Liver (tissue), 9 donors: ENCODE results near the gene OR3A2. TPM values are rescaled to one million over a fixed set of nuclear protein-coding genes. Genes with fewer than 3 reads are reported as not detected.
"Not testable (repeated sequence)": the region's sequence is repeated elsewhere in the genome, so short reads cannot be mapped to it uniquely, and the experiment has no call there.

Experiments used
- DNase-seq: peaks from one replicate; pipeline ENCODE4 v3.0.0-alpha.2; 2017; ENCODE audit warnings: low spot score
- H3K27ac ChIP-seq, 2 donors: one replicate each; pipeline ENCODE4 v1.7.0; 2013; ENCODE audit warnings: inconsistent platforms in 2 of 2, low read length in 2 of 2, control low read depth in 1 of 2, low read depth in 1 of 2, mild to moderate bottlenecking in 1 of 2
- H3K27me3 ChIP-seq, 4 donors: one replicate each; pipeline versions ENCODE4 v1.6.1 to v1.7.0; 2013; ENCODE audit warnings: low read length in 3 of 4, inconsistent platforms in 1 of 4, mild to moderate bottlenecking in 1 of 4, moderate library complexity in 1 of 4; ENCODE audit not compliant: control insufficient read depth in 4 of 4, insufficient read depth in 4 of 4
- H3K36me3 ChIP-seq, 4 donors: one replicate each; pipeline versions ENCODE4 v1.6.1 to v1.7.0; 2013; ENCODE audit warnings: low read length in 3 of 4, mild to moderate bottlenecking in 3 of 4, low read depth in 1 of 4, moderate library complexity in 1 of 4; ENCODE audit not compliant: control insufficient read depth in 4 of 4, insufficient read depth in 3 of 4
- H3K4me1 ChIP-seq, 4 donors: one replicate each; pipeline versions ENCODE4 v1.6.1 to v1.7.0; 2013; ENCODE audit warnings: low read length in 3 of 4, mild to moderate bottlenecking in 3 of 4, moderate library complexity in 1 of 4; ENCODE audit not compliant: control insufficient read depth in 4 of 4, insufficient read depth in 4 of 4
- H3K4me3 ChIP-seq, 3 donors: one replicate each; pipeline versions ENCODE4 v1.6.1 to v1.7.0; 2013; ENCODE audit warnings: low read length in 3 of 3, control low read depth in 1 of 3, low read depth in 1 of 3, mild to moderate bottlenecking in 1 of 3
- H3K9ac ChIP-seq, 2 donors: one replicate each; pipeline ENCODE4 v1.7.0; 2013; ENCODE audit warnings: low read length in 2 of 2, mild to moderate bottlenecking in 2 of 2, moderate library complexity in 2 of 2, control low read depth in 1 of 2, low read depth in 1 of 2
- H3K9me3 ChIP-seq, 4 donors: one replicate each; pipeline versions ENCODE4 v1.6.1 to v1.7.0; 2013; ENCODE audit warnings: low read length in 3 of 4; ENCODE audit not compliant: control insufficient read depth in 4 of 4
- ATF3 ChIP-seq: IDR thresholded peaks from 2 replicates; pipeline ENCODE4 v1.6.1; 2016; ENCODE audit warnings: antibody characterized with exemption
- CTCF ChIP-seq: fragments of 150-350 bp; IDR thresholded peaks from 2 replicates; pipeline ENCODE4 v1.5.1; 2017; ENCODE audit warnings: improper control_type of control experiment, low read depth, low read length; ENCODE audit not compliant: missing input control
- EGR1 ChIP-seq, 2 donors: IDR thresholded peaks; 2 replicates each; pipeline ENCODE4 v1.6.1; 2016 to 2018; ENCODE audit warnings: antibody characterized with exemption in 2 of 2, low read depth in 2 of 2
- FOXA1 ChIP-seq: IDR thresholded peaks from 2 replicates; pipeline ENCODE4 v1.6.1; 2016; ENCODE audit warnings: antibody characterized with exemption
- FOXA2 ChIP-seq: IDR thresholded peaks from 2 replicates; pipeline ENCODE4 v1.6.1; 2016; ENCODE audit warnings: antibody characterized with exemption
- GABPA ChIP-seq, 2 donors: IDR thresholded peaks in 1 of 2; conservative IDR thresholded peaks in 1 of 2; 2 replicates each; pipeline ENCODE4 v1.6.1; 2016; ENCODE audit warnings: antibody characterized with exemption in 2 of 2, mild to moderate bottlenecking in 1 of 2, moderate library complexity in 1 of 2
- HNF4A ChIP-seq, 2 donors: conservative IDR thresholded peaks; 2 replicates each; pipeline ENCODE4 v1.6.1; 2016; ENCODE audit warnings: antibody characterized with exemption in 2 of 2, mild to moderate bottlenecking in 2 of 2
- HNF4G ChIP-seq: IDR thresholded peaks from 2 replicates; pipeline ENCODE4 v1.6.1; 2016; ENCODE audit warnings: antibody characterized with exemption
- JUND ChIP-seq, 2 donors: IDR thresholded peaks; 2 replicates each; pipeline ENCODE4 v1.6.1; 2016; ENCODE audit warnings: antibody characterized with exemption in 2 of 2
- MAX ChIP-seq: IDR thresholded peaks from 2 replicates; pipeline ENCODE4 v1.6.1; 2016; ENCODE audit warnings: antibody characterized with exemption
- NR2F2 ChIP-seq: IDR thresholded peaks from 2 replicates; pipeline ENCODE4 v1.6.1; 2016; ENCODE audit warnings: antibody characterized with exemption
- RAD21 ChIP-seq, 2 donors: IDR thresholded peaks; 2 replicates each; pipeline ENCODE4 v1.6.1; 2016; ENCODE audit warnings: antibody characterized with exemption in 2 of 2, mild to moderate bottlenecking in 2 of 2
- REST ChIP-seq: IDR thresholded peaks from 2 replicates; pipeline ENCODE4 v1.6.1; 2016; ENCODE audit warnings: antibody characterized with exemption, mild to moderate bottlenecking
- SP1 ChIP-seq: IDR thresholded peaks from 2 replicates; pipeline ENCODE4 v1.6.1; 2018; ENCODE audit warnings: antibody characterized with exemption, mild to moderate bottlenecking
- TAF1 ChIP-seq: conservative IDR thresholded peaks from 2 replicates; pipeline ENCODE4 v1.6.1; 2016; ENCODE audit warnings: antibody characterized with exemption, mild to moderate bottlenecking
- YY1 ChIP-seq: IDR thresholded peaks from 2 replicates; pipeline ENCODE4 v1.6.1; 2016; ENCODE audit warnings: antibody characterized with exemption, mild to moderate bottlenecking
- ZBTB33 ChIP-seq: IDR thresholded peaks from 2 replicates; pipeline ENCODE4 v1.6.1; 2016; ENCODE audit warnings: antibody characterized with exemption
- WGBS: extraction: QIAGEN DNeasy Blood & Tissue Kit; methylation state at CpG from one replicate; pipeline ENCODE4 v1.1.7; 2013; 5-methylcytosine and 5-hydroxymethylcytosine counted together
- polyA plus RNA-seq, 2 donors: library from polyadenylated mRNA; stranded (reverse) in 1 of 2; unstranded in 1 of 2; fragments of 200-250 nt in 1 of 2; fragments of >200 nt in 1 of 2; fragmentation: Nextera tagmentation in 1 of 2; extraction: Ambion mirVana in 1 of 2; gene quantifications; one replicate each; pipeline versions ENCODE4 v1.2.1 to v1.2.3, GENCODE V29; 2013 to 2015
- total RNA-seq, 2 donors: library from RNA; depleted of rRNA; stranded (reverse); fragments of >200 nt; gene quantifications; one replicate each; pipeline ENCODE4 v1.2.3, GENCODE V29; 2014
- donor health status: healthy.
- donor health status: healthy.
- donor health status: healthy.
- donor health status: healthy.
- donor health status: healthy.

OR3A2 gene
- total and polyA plus RNA-seq, 4 donors, result not detected

DNA sequence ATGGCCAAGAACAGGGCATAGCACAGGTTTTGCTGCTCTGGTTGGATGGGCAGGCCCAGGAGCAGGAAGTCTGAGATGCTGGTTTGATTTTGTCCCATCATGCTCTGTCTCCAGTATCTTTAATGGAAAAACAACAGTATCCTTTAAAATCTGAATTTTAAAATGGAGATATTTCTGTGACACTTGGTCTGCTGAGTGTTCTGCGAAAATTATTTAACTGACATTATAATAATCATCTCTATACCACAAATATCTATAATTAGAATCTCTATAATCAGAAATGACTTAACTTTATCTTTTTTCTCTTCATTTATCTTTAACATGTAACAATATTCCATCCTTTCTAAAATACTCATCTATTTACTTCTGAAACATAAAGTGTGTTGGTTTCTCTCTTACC, 12.2 kb upstream of the OR3A2 start, which contains the start of gene OR1E1:
Gene OR1E1 (minus strand): TSS at position 101 of the 400 bp plus-strand sequence. CDS start 0 bp downstream, at position 101.
- no peak within 1 kb of the TSS for H3K27ac ChIP-seq
- no peak for DNase-seq
- H3K4me3 ChIP-seq, result no peak within 1 kb of the TSS
- TF ChIP-seq EGR1 (IDR thresholded peaks at IDR 0.05; ENCODE audit: low read depth in 2 of 2), result no peak
- no peak for TF ChIP-seq GABPA (IDR thresholded peaks at IDR 0.05 in 1 of 2, conservative IDR thresholded peaks at IDR 0.05 in 1 of 2)
- TF ChIP-seq NR2F2, result no peak
- no peak for TF ChIP-seq CTCF
- TF ChIP-seq ATF3, result no peak
- no peak for TF ChIP-seq HNF4A (conservative IDR thresholded peaks at IDR 0.05)
- no peak for TF ChIP-seq TAF1
- no peak for TF ChIP-seq JUND (IDR thresholded peaks at IDR 0.05)
- no peak for TF ChIP-seq FOXA1
- TF ChIP-seq SP1, result no peak
- no peak for TF ChIP-seq REST
- no peak for TF ChIP-seq YY1
- no peak for TF ChIP-seq MAX
- TF ChIP-seq ZBTB33, result no peak
- TF ChIP-seq HNF4G, result no peak
- TF ChIP-seq RAD21 (IDR thresholded peaks at IDR 0.05), result no peak
- no peak for TF ChIP-seq FOXA2
- H3K27me3 ChIP-seq, result no peaks in the 10 kb centered on the region
- H3K9me3 ChIP-seq, result no peaks in the 10 kb centered on the region
- no peak within 1 kb of the TSS for H3K9ac ChIP-seq
- 67% methylated on average over 1 of the region's 1 CpG for WGBS
- no peaks in the 10 kb centered on the region for H3K36me3 ChIP-seq
- H3K4me1 ChIP-seq, result no peaks in the 10 kb centered on the region

- 50% methylated on average over 7 of the region's 7 CpGs for WGBS
- not testable (repeated sequence) for H3K27me3 ChIP-seq, H3K4me3 ChIP-seq, DNase-seq, H3K4me1 ChIP-seq, H3K9me3 ChIP-seq, H3K9ac ChIP-seq, H3K36me3 ChIP-seq, H3K27ac ChIP-seq
- peak; percentile 78 for TF ChIP-seq REST
These were observed 11.7 kb upstream of the OR3A2 start for GRCh38 chr17:3397801-3398200.
